ENCODE results near the gene PRMT1. TPM values are rescaled to one million over a fixed set of nuclear protein-coding genes. Genes with fewer than 3 reads are reported as not detected.

Gene PRMT1
- total RNA-seq, 1 donor from 2014 or later = 156 TPM

- intact Hi-C loops (cut with DNase I) = no loop called here
- H3K4me3 ChIP-seq = no peak overlapping the region
- no peaks in the 10 kb centered on the region for H3K4me1 ChIP-seq
- H3K27me3 ChIP-seq = no peaks in the 10 kb centered on the region
- no peaks in the 10 kb centered on the region for H3K9me3 ChIP-seq
- H3K27ac ChIP-seq = no peak overlapping the region
- no peak for DNase-seq (ENCODE audit: extremely low spot score in 2 of 2)
- no peak for TF ChIP-seq POLR2AphosphoS5 (IDR thresholded peaks at IDR 0.05; ENCODE audit: insufficient read depth in 1 of 2, low read depth in 1 of 2)
- TF ChIP-seq POLR2A (IDR thresholded peaks at IDR 0.05) = no peak
- TF ChIP-seq CTCF (IDR thresholded peaks at IDR 0.05) = no peak
- H3K36me3 ChIP-seq = no peaks in the 10 kb centered on the region
Observed at GRCh38 chr19:49696865-49697264, 19.8 kb downstream of the PRMT1 start.

- Histone ChIP-seq H3K27me3 (no peaks in the 10 kb centered on the region), H3K4me1 (no peaks in the 10 kb centered on the region), H3K9me3 (no peaks in the 10 kb centered on the region), H3K27ac (no peak overlapping the region), H3K36me3 (no peaks in the 10 kb centered on the region), H3K4me3 (no peak overlapping the region)
- intact Hi-C loops (cut with DNase I) = no loop called here
- no peak for DNase-seq (ENCODE audit: extremely low spot score in 2 of 2)
- TF ChIP-seq POLR2A (IDR thresholded peaks at IDR 0.05) = no peak
- no peak for TF ChIP-seq POLR2AphosphoS5 (IDR thresholded peaks at IDR 0.05; ENCODE audit: insufficient read depth in 1 of 2, low read depth in 1 of 2)
- no peak for TF ChIP-seq CTCF (IDR thresholded peaks at IDR 0.05)
Observed at GRCh38 chr19:49699364-49699763, 22.3 kb downstream of the PRMT1 start.

GRCh38 chr19:49700563-49700962 is 23.5 kb downstream of the PRMT1 start:
- intact Hi-C loops (cut with DNase I) = no loop called here
- Histone ChIP-seq H3K4me3 (no peak overlapping the region), H3K36me3 (no peaks in the 10 kb centered on the region), H3K27me3 (no peaks in the 10 kb centered on the region), H3K27ac (no peak overlapping the region), H3K9me3 (no peaks in the 10 kb centered on the region), H3K4me1 (no peaks in the 10 kb centered on the region)
- TF ChIP-seq POLR2A (IDR thresholded peaks at IDR 0.05) (no peak), POLR2AphosphoS5 (IDR thresholded peaks at IDR 0.05; ENCODE audit: insufficient read depth in 1 of 2, low read depth in 1 of 2) (no peak), CTCF (IDR thresholded peaks at IDR 0.05) (no peak)
- no peak for DNase-seq (ENCODE audit: extremely low spot score in 2 of 2)

GRCh38 chr19:49701271-49701786 is 24.3 kb downstream of the PRMT1 start:
- intact Hi-C loops (cut with DNase I) = no loop called here
- TF ChIP-seq POLR2AphosphoS5 (IDR thresholded peaks at IDR 0.05; ENCODE audit: insufficient read depth in 1 of 2, low read depth in 1 of 2) = no peak
- TF ChIP-seq CTCF (IDR thresholded peaks at IDR 0.05) = no peak
- no peak for TF ChIP-seq POLR2A (IDR thresholded peaks at IDR 0.05)
- DNase-seq (ENCODE audit: extremely low spot score in 2 of 2) = no peak

GRCh38 chr19:49704888-49705642 is 28.0 kb downstream of the PRMT1 start:
- TF ChIP-seq POLR2AphosphoS5 (IDR thresholded peaks at IDR 0.05; ENCODE audit: insufficient read depth in 1 of 2, low read depth in 1 of 2) (no peak), CTCF (IDR thresholded peaks at IDR 0.05) (no peak), POLR2A (IDR thresholded peaks at IDR 0.05) (no peak)
- Histone ChIP-seq H3K27me3 (no peaks in the 10 kb centered on the region), H3K9me3 (no peaks in the 10 kb centered on the region), H3K4me3 (no peak overlapping the region), H3K36me3 (no peaks in the 10 kb centered on the region), H3K27ac (no peak overlapping the region), H3K4me1 (no peaks in the 10 kb centered on the region)
- intact Hi-C loops (cut with DNase I) = no loop called here
- no peak for DNase-seq (ENCODE audit: extremely low spot score in 2 of 2)

More at GRCh38 chr19:49701271-49701786, 24.3 kb downstream of the PRMT1 start:
- Histone ChIP-seq H3K4me1 (no peaks in the 10 kb centered on the region), H3K9me3 (no peaks in the 10 kb centered on the region), H3K27ac (no peak overlapping the region), H3K27me3 (no peaks in the 10 kb centered on the region), H3K4me3 (no peak overlapping the region), H3K36me3 (no peaks in the 10 kb centered on the region)
